Ovary (tissue), 9 donors: ENCODE results near the gene RBM25. TPM values are rescaled to one million over a fixed set of nuclear protein-coding genes. Genes with fewer than 3 reads are reported as not detected.

Experiments
- DNase-seq, 5 donors: peaks; one replicate each; pipeline ENCODE4 v3.0.0-alpha.2; 2019 to 2020
- H3K27ac ChIP-seq, 2 donors: fragments of 200-600 bp; one replicate each; pipeline versions ENCODE4 v1.5.1 to v1.8.0; 2019 to 2022
- H3K27me3 ChIP-seq: fragments of 200-600 bp; one replicate; pipeline ENCODE4 v1.8.0; 2022
- H3K36me3 ChIP-seq: fragments of 200-600 bp; sonication (generic); one replicate; pipeline ENCODE4 v1.5.1; 2019
- H3K4me1 ChIP-seq: one replicate; pipeline ENCODE4 v1.8.1; 2013; ENCODE audit warnings: mild to moderate bottlenecking, moderate library complexity; ENCODE audit not compliant: insufficient read depth
- H3K4me3 ChIP-seq: fragments of 200-600 bp; sonication (generic); one replicate; pipeline ENCODE4 v1.5.1; 2017
- H3K9me3 ChIP-seq, 2 donors: fragments of 200-600 bp in 1 of 2; sonication (generic) in 1 of 2; one replicate each; pipeline versions ENCODE4 v1.5.1 to v1.8.1; 2013 to 2019; ENCODE audit warnings: mild to moderate bottlenecking in 1 of 2, moderate library complexity in 1 of 2
- CTCF ChIP-seq, 3 donors: fragments of 450-650 bp in 2 of 3; fragments of 200-600 bp in 1 of 3; IDR thresholded peaks; one replicate each; pipeline versions ENCODE4 v1.5.1 to v1.8.0; 2016 to 2022; ENCODE audit warnings: antibody characterized with exemption in 3 of 3, mild to moderate bottlenecking in 1 of 3
- EP300 ChIP-seq: sonication (generic); formaldehyde crosslinking; IDR thresholded peaks from one replicate; pipeline ENCODE4 v1.6.1; 2017; ENCODE audit warnings: antibody characterized with exemption
- POLR2A ChIP-seq: fragments of 450-650 bp; IDR thresholded peaks from one replicate; pipeline ENCODE4 v1.6.1; 2017; ENCODE audit warnings: antibody characterized with exemption, mild to moderate bottlenecking, moderate library complexity
- WGBS, 3 donors: extraction: QIAGEN DNeasy Blood & Tissue Kit in 1 of 3; methylation state at CpG; one replicate each; pipeline versions ENCODE4 v1.1.5 to v1.1.7; 2013 to 2017; 5-methylcytosine and 5-hydroxymethylcytosine counted together
- intact Hi-C, 4 donors: fragments of 100-400 bp; cut with DNase I; formaldehyde crosslinking; loops; one replicate each; pipeline versions ENCODE4 v1.11.0 to v1.15.1; 2022 to 2023
- polyA plus RNA-seq, 2 donors: library from polyadenylated mRNA; stranded (reverse); fragments of 200-250 nt in 1 of 2; fragments of 350-450 nt in 1 of 2; fragmentation: Illumina TruSeq in 1 of 2; extraction: RNeasy Lipid Tissue Mini Kit (QIAGEN cat#74804) in 1 of 2; gene quantifications; one replicate each; pipeline ENCODE4 v1.2.3, GENCODE V29; 2013 to 2014
- total RNA-seq, 7 donors: library from RNA; depleted of rRNA in 2 of 7; stranded (reverse); fragments of >200 nt in 2 of 7; fragmentation: NEBNext Ultra II Directional in 3 of 7; extraction: Animal tissue kit (Norgen Biotek cat#: 25700) in 3 of 7; gene quantifications; one replicate each; pipeline versions ENCODE4 v1.1.0 to v1.2.4, GENCODE V29; 2016 to 2023
- donor health status: DM: no; HTN: no; CAD: no; lungs with moderate emphysema.
- donor health status: DM: no; HTN: no; CAD: no.
- donor health status: Bipolar disorder and iron deficiency.
- donor health status: DM: yes; HTN: yes; CAD: no.
- donor health status: DM: no; HTN: no; CAD: no.
- donor health status: DM: yes; HTN: yes; CAD: no.

Gene RBM25
- total and polyA plus RNA-seq, 9 donors, result 29.1 to 81.0 (median 61.1) TPM

DNA sequence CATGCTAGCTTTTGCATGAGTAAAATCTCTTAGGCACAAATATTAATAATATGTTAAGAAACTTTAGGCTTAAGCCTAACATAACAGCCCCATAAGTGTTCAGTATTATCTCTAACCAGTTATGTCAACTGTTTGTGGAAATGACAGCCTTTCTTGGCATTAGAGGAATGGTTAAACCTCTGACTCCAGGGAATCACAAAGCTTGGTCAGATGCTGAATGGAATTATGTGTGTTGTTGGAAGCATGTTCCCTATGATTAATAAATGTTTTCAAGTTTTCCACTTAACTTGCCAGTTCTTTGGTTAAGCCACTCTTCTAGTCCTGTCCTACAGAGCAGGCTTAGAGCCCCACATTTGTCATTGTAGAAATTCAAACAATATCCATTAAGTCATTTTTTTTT, 94.9 kb downstream of the RBM25 start:
- intact Hi-C loops, result no loop called here
- Histone ChIP-seq H3K4me1 (no peaks in the 10 kb centered on the region), H3K27ac (no peak overlapping the region), H3K4me3 (no peak overlapping the region), H3K36me3 (no peaks in the 10 kb centered on the region), H3K27me3 (no peaks in the 10 kb centered on the region), H3K9me3 (no peaks in the 10 kb centered on the region)
- no peak for DNase-seq
- TF ChIP-seq EP300 (no peak), POLR2A (no peak), CTCF (IDR thresholded peaks at IDR 0.05) (no peak)

GRCh38 chr14:73162251-73162650, 103.9 kb downstream of the RBM25 start:
- 85 to 93% (median 89%) methylated on average over 11 of the region's 11 CpGs for WGBS, 3 donors
- no peaks in the 10 kb centered on the region for H3K36me3 ChIP-seq

GRCh38 chr14:73166399-73166798, 108.1 kb downstream of the RBM25 start:
- H3K36me3 ChIP-seq, result no peaks in the 10 kb centered on the region
- intact Hi-C loops, result no loop called here

More at GRCh38 chr14:73162251-73162650, 103.9 kb downstream of the RBM25 start:
- no peak for DNase-seq
- Histone ChIP-seq H3K27me3 (no peaks in the 10 kb centered on the region), H3K4me3 (no peak overlapping the region), H3K4me1 (no peaks in the 10 kb centered on the region), H3K9me3 (no peaks in the 10 kb centered on the region), H3K27ac (no peak overlapping the region)
- TF ChIP-seq EP300, result no peak
- no peak for TF ChIP-seq CTCF (IDR thresholded peaks at IDR 0.05)
- TF ChIP-seq POLR2A, result no peak
- intact Hi-C loops, result no loop called here

GRCh38 chr14:73167727-73168126, 109.4 kb downstream of the RBM25 start:
- 70 to 76% (median 72%) methylated on average over 4 of the region's 4 CpGs for WGBS, 3 donors
- Histone ChIP-seq H3K4me3 (no peak overlapping the region), H3K4me1 (no peaks in the 10 kb centered on the region), H3K9me3 (no peaks in the 10 kb centered on the region), H3K27ac (no peak overlapping the region), H3K36me3 (no peaks in the 10 kb centered on the region), H3K27me3 (no peaks in the 10 kb centered on the region)
- DNase-seq, result no peak
- TF ChIP-seq POLR2A, result no peak
- intact Hi-C loops, result loop anchor here in 1 of 4 donors (2.0 kb wide), 1 partner anchor 299 kb away; no protein-coding TSS in a partner anchor

More at GRCh38 chr14:73166399-73166798, 108.1 kb downstream of the RBM25 start:
- 88 to 92% (median 88%) methylated on average over 1 of the region's 1 CpG for WGBS, 3 donors
- H3K4me1 ChIP-seq, result no peaks in the 10 kb centered on the region
- no peaks in the 10 kb centered on the region for H3K27me3 ChIP-seq
- no peak overlapping the region for H3K4me3 ChIP-seq
- no peaks in the 10 kb centered on the region for H3K9me3 ChIP-seq
- no peak for DNase-seq
- TF ChIP-seq CTCF (IDR thresholded peaks at IDR 0.05) (no peak), EP300 (no peak), POLR2A (no peak)
- H3K27ac ChIP-seq, result no peak overlapping the region

- 80 to 91% (median 83%) methylated on average over 9 of the region's 9 CpGs for WGBS, 3 donors
- H3K36me3 ChIP-seq, result no peaks in the 10 kb centered on the region
- intact Hi-C loops, result loop anchor here in 1 of 4 donors (2.0 kb wide), 1 partner anchor 299 kb away; no protein-coding TSS in a partner anchor
These were observed 109.9 kb downstream of the RBM25 start for GRCh38 chr14:73168274-73168673.

More at GRCh38 chr14:73168274-73168673, 109.9 kb downstream of the RBM25 start:
- no peak overlapping the region for H3K4me3 ChIP-seq
- no peak for DNase-seq
- TF ChIP-seq CTCF (IDR thresholded peaks at IDR 0.05) (no peak), POLR2A (no peak)
- H3K27ac ChIP-seq, result no peak overlapping the region
- H3K27me3 ChIP-seq, result no peaks in the 10 kb centered on the region
- H3K9me3 ChIP-seq, result no peaks in the 10 kb centered on the region
- no peaks in the 10 kb centered on the region for H3K4me1 ChIP-seq
